ENCODE results near the gene PCK2.

Gene PCK2

DNA sequence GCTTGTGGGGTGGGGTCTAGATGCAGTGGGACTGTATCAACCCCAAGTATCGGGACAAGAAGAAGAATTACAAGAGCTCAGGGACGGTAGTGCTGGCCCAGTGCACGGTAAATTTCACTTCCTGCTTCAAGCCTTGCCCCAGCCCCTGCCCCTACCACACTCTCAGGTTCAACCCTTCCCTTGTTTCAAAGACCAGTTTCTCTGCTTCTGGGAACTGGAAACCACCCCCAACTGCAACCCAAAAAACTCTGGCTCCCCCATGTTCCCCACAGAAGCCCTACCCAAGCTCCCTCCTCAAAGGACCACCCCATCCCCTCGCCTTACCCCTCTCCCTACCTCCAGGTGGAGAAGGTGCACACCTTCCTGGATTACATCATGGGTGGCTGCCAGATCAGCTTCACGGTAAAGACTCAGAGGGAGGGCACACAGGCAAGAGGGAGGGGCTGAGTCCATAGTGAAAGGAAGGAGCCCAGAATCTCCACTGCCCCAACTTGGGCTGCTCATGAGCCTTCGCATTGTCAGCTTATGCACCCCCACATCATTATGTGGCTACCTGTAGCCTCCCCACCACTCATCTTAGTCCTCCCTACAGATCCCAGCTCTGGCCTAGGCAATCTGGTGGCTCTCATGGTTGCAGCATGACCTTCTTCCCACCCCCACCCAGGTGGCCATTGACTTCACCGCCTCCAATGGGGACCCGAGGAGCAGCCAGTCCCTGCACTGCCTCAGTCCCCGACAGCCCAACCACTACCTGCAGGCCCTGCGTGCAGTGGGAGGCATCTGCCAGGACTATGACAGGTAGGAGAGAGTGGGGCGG is 18.4 kb upstream of the PCK2 start:
- DNase-seq, result no peak

DNA sequence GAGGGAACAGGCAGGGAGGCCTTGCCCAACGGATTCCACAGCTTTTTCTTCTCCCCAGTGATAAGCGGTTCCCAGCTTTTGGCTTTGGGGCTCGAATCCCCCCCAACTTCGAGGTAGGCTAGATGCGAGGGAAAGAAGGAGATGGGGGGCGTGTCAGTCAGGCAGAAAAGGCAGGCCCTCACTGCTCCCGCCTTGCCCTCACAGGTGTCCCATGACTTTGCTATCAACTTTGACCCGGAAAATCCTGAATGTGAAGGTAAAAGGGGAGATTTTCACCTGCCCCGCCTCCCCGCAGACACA is 17.9 kb upstream of the PCK2 start:
- no peak for DNase-seq

DNA sequence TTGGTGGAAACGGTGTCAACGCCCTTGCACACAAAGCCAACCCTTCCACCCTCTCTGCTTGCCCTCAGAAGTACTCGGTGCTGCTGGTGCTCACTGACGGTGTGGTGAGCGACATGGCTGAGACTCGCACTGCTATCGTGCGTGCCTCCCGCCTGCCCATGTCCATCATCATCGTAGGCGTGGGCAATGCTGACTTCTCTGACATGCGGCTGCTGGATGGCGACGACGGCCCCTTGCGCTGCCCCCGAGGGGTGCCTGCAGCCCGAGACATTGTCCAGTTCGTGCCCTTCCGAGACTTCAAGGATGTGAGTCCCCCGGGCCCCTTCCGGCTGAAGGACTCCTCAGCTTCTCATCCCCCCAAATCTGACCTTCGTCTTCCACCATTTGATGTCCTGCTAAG is 17.0 kb upstream of the PCK2 start:
- DNase-seq, result no peak

DNA sequence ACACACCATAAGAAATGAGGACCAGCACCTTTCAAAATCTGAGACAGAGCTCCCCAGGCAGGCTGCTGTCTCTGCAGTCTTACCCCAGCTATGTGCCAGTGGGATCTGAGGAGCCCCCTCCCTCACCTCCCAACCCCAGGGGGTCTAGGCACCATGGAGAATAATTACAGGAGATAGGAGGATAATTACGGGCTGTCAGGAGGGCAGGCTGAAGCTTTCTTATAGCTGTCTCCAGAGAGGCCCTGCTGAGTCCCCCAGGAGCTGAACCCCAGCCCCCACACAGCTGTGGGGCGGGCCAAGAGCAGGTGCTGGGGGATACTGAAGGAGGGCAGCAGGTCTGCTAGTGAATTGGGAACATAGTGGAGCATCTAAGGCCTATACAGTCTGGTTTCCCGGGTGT is 16.0 kb upstream of the PCK2 start:
- no peak for DNase-seq

DNA sequence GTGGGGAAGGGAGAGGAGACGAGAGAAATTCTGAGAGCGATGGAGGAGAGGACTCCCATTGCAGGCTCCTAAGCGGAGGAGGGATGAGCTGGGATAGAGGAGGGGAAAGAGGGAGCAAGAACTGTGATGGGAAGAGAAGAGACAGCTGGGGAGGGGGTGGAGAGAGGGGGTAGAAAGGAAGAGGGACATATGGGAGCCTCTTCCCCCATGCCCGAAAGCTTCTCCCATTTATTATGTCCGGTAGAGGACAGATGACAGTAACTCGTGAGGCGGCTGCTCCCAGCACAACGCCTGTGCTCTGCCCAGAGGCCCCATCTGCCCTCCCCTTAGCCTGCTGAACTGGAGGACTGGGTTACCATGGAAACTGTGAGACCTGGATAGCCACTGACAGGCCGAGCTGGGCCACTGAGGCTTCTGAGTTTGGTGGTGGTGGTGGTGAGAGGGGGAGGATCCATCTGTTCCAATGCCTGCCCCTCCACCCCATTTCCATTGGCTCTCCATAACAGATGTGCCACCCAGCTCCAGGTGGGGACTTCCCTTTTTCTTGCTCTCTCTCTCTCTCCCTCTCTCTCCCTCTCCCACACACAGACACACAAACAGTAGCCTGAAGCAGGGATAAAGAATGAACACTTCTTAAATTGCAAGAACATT is 14.5 kb upstream of the PCK2 start:
- DNase-seq, result no peak

DNA sequence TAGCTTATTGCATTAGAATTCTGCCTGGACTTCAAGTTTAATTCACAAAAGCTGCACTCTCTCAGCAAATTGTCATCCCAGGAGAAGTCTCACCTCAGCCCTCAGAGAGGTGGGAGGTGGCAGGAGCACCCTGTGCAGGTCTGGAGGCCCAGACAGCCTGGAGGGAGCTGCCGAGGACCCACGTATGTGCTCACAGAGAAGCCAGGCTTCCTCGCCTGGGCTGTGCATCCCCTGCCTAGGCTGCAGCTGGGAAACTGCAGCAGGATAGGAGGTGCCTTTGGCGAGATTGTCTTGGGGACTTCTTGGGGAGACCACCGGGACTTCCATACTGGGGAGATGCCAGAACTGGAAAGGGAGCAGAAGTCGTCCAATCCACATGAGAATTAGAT is 14.0 kb upstream of the PCK2 start:
- DNase-seq, result no peak

DNA sequence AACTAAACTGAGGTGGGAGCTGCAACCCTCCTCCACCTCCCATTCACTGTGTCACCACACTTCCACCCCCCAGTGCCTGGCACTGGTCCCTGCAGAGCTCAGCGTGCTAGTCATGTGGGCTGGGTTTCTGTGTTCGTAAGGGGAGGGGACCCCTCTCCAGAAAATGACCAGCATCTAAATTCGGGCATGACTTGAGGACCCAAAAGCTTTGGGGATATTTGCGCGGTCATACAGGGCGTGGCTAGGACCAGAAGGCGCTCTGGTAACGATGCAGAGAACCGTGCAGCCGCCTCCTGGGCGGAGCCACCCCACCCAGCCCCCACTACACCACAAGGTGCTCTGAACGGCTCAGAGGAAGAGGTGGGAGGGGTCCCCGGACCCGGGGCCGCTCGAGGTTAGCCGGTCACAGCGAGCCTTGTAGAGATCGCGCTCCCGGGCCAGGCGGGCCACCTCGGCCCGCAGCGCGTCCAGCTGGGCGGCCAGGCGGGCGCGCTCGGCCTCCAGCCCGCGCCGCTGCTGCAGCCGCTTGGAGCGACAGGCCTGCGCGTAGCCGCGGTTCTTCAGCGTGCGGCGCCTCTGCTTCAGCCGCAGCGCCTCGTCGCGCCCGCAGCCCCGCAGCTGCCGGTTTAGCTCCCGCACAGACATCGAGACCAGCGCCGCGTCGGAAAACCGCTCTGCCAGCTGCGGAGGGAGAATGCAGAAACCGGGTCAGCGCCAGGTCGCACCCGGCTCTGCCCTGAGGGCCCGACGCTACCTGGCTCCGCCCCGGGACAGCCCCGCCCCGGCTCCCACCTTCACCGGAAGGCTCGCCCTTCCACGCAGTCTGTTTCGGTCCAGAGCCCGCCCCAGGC is 13.0 kb upstream of the PCK2 start:
- no peak for DNase-seq

DNA sequence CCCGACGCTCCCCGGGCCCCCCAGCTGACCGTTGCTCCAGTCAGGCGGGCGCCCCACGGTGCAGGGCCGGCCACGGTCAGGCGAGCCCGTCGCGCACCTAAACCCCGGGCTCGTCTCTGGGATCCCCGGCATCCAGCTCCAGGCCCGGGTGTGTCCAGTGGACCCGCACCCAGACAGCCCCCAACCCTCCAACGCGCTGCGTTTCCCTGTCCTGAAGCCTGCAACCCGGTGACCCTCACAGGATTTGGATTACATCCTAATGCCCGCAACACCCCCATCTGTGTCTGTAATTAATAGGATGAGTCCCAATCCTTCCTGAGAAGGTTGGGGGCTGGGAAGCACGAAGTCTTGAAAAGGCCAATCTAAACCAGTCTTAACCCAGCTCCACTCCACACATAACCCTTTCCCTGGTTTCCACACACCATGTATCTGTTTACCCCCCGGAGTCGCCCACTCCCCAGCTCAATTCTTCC is 12.3 kb upstream of the PCK2 start:
- no peak for DNase-seq

DNA sequence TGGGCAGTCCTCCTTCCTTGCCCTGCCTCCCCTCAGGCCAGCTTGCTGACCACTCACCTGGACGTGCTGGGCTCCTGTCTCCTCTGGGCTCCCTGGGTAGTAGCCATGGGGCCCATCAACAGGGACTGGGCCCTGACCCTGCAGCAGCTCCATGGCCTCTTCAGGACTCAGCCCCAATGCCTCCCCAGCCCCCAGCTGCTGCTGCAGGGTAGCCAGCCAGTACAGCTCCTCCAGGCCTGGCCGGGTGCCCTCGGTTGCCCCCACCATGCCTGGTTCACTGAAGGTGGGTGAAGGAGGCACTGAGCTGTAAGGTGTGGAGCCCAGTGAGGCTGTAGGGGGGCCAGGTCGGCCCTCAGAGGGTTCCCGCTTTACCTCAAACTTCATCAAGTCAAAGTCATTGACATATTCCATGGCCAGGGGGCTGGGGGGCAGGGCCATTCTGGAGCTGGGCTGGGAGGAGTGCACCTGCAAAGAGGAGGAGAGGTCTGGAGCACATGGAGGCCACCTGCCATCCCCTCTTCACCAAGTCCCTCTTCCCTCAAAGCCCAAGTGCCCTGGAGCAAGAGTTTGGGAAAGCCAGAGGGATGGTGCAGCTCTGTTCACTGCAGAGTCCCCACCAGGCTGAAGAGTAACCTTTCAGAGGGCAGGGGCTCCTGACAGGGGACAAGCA is 11.6 kb upstream of the PCK2 start:
- DNase-seq, result no peak

DNA sequence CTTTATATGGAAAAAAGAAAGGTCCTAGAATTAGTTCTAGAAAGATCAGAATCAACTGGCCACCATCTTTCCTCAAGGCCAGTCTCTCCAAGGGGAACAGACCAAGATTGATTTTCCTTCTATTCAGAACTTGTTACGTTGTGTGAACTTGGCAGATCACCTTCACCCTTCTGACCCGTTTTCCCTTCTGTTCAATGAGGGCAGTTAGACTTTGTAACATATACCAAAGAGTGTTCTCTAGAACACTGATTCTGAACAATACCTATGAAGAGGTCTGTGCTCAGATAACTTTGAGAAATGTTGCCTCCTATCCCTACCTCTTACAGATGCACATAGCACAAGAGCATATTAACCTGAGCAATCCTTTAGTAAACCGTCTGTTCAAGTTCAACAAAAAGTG is 10.6 kb upstream of the PCK2 start:
- no peak for DNase-seq

DNA sequence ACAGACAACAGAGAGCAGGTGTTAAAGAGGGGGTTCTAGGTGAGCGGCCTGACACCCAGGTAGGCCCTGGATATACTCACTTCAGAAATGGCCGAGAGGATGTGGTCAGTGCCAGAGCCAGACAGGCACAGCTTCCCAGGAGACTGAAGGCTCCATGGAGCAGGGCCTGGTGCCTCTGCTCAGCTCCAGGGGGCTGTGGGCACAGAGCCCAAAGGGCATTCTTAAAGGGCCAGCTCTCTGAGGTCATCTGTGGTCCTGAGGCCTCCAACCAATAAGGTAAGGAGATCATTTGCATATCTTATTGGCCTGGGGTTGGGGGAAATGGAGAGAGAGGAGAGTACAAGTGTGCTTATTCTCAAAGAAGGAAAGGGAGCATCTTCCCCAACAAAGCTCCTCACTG is 9.7 kb upstream of the PCK2 start:
- no peak for DNase-seq

DNA sequence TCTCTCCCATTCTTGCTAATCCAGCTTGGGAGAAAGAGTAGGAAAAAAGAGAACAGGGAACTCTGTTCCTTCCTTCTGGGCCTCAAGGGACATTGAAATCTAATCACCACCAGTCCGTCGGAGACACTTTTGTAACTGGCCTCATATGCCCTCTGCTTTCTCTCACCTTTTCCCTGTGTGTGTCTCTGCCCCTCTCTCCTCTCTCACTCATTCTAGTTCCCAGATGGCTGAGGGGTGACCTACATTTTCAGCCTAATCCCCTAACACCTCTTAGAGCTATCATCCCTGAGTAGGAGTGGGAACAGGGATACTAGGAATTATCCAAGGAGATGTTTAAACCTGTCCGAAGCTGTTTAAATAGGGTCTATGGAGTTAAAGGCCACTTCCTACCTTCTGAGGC is 8.9 kb upstream of the PCK2 start:
- DNase-seq, result no peak

DNA sequence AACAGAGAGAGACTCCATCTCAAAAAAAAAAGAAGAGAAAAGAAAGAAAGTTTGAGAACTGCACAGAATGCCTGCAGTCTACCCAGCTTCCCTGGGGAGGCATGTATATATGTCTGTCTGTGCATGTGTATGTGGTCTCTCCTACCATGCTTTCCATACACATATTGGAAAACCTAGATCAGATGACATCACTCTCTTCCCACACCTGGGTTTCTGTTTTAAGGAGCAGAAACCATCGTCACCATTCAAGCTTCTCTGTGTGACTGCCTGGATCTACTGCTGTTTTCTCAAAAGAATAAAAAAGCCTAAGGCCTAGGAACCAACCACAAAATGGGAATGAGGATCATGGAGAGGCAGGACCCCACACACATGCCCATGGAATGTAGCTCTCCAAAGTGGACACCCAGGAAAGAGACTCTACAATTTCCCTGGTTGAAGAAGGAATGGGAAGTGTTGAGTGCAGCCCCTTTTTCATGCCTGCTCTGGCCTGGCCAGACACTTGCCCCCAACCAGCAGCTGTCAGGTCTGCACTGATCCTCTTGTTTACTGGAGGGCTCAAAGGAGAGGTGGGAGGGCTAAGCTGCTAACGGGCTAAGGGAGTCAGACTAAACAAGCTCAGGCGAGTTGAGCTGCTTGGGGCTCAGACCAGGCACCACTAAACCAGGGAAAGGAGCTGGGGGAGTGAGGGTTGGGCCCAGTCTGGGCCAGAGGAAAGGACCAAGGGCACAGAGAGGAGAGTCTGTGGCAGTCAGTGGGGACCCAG is 7.7 kb upstream of the PCK2 start:
- no peak for DNase-seq

DNA sequence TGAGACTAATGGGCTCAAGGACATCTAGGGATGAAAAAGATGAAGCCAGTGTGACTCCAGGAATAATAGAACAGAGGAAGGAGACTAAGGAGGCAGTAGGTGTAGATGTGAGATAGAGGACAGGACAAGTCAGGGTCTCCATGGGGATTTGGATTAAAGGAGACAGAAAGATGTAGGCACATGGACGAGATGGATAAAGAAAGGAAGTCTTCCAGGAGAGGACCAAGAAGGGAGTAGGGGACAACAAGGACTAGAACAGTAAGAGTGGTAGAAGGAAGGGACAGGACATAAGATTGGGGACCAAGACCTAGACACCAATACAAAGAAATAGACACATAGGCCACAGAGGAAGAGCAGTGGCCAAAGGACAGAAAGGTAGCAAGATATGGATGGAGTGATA is 7.1 kb upstream of the PCK2 start:
- DNase-seq, result no peak

DNA sequence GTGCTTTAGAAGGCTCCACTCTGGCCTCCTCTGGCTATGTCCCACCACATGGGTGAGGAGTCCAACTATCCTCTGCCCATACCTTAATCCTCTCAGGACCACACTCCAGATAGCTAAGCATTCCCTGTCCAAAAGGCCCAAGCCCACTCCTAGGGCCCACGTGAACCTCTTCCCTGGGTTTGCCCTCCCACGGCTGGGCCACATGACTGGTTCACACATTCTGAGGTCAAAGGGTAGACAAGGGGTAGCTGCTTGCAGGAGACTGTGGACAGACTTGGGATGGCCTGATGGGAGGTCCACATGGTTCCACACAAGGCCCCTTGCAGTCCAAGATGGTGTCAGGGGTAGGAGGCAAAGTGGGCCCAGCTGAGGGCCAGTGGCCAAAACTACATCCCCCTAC is 6.0 kb upstream of the PCK2 start:
- no peak for DNase-seq

DNA sequence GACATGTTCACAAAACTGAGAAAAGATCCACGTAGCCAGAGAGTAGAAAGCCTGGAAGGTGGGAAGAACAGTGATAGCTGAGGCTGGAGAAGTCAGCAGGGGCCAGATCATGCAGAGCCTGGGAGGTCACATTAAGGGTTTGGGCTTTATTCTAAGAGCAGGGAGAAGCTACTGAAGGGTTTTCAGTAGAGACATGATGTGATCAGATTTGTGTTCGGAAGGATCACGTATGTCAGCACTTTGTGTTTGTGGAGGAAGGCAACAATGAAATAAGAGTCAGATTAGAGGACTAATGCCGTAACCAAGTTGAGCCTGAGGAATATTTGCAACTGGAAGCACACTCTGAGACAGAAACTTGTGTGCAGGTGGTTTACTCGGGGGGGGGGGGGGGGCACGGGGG is 4.2 kb upstream of the PCK2 start:
- DNase-seq, result no peak

DNA sequence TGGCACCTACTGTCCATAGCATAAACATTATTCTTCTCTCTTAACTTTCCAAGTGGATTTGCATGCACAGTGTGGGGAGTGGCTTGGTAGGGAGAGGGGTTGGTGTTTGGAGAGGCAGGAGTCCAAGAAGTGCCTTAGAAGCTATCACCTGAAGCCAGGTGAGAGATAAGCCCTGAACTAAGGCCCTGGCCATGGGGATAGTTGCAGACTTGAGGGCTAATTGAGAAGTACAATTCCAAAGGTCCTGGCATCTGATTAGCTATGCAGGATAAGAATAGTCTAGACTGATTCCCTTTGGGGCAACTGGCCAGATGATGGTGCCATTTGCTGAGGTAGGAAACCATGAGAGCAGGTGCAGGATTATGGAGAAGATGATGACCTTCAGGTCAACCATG is 2.0 kb upstream of the PCK2 start:
- no peak for DNase-seq

DNA sequence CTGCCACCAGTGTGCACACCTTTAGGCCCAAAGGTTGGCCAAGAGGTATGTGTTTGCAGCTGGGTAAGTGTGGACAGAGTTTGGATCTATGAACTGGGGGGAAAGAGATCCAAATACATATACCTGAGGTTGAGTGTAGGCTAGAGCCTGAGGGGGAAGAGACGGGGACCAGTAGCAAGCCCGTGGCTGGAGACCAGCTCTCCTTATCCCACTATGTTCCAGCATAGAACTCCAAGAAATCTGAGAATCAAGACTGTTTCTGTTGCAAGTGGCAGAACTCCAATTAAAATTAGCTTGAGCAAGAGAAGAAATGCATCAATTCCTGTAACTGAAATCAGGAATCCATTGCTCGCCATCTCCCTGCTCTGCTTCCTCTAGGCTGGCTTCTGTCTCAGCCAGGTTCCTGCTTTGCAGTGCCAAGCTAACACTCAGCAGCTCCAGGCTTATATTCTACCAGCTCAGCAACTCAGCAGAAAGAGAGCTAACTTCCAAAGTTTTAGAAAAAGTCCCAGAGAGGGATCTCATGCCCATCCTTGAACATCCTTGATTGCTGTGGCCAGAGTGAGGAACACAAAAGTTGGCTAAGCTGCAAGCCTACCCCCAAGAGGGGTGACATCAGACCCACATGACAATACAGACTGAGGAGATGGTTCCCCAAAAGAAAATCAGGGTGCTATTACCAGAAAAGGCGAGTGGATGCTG is 1.5 kb upstream of the PCK2 start:
- no peak for DNase-seq

DNA sequence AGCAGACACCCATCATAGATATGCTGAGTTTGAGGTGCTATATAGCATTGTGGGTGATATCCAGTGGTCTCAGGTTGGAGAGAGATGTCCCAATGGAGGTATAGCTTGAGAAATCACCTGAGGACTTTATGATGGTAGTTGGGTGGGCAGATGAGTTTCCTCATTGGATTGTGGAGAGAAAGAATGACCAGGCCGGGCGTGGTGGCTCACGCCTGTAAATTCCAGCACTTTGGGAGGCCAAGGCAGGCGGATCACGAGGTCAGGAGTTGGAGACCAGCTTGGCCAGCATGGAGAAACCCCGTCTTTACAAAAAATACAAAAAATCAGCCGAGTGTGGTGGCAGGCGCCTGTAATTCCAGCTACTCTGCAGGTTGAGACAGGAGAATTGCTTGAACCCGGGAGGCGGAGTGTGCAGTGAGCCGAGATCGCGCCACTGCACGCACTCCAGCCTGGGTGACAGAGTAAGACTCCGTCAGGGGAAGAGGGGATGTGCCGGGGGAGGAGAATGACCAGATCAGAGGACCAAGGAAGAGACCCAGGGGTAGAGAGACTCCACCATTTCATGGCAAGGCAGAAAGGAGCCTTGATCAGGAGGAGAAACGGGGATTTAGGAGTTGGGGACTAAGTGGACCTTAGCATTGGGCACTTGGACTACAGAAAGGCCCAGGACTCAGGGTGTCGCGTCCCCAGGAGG is 757 bp upstream of the PCK2 start:
- DNase-seq, result no peak

DNA sequence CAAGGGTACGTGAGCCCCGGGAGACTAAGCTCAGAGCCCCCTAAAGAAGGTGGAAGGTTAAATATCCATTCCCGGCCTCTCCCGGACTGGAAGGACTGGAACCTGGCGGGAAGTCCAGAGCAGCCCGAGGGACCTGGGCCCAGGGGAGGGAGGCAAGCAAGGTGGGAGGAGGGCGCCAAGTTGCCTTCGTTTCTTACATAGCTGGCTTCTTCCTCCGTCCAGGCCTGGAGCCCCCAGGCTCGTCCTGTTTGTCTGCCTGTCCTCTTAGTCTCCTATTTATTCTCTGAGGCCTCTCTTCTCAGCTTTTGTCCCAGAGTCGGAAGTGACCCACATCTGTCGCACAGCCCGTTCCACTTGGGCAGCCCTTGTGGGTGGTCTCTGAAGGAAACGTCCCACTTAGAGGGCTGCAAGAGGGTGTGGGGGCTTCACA is 745 bp downstream of the PCK2 start:
- DNase-seq, result no peak
